Mesenchymal stem cell (in vitro differentiated cells and primary cell): ENCODE results near the gene ATPAF1.

Source experiments
- DNase-seq: peaks from one replicate; pipeline ENCODE4 v3.0.0-alpha.2; 2013
- H2AFZ ChIP-seq: one replicate; pipeline ENCODE4 v1.6.1; 2013; ENCODE audit warnings: low read depth, mild to moderate bottlenecking, control low read depth, inconsistent platforms, low read length, moderate library complexity
- H2AK5ac ChIP-seq: 2 replicates; pipeline ENCODE4 v1.6.1; 2013; ENCODE audit warnings: low read length, moderate library complexity, mild to moderate bottlenecking, inconsistent platforms; ENCODE audit not compliant: severe bottlenecking
- H2BK120ac ChIP-seq: one replicate; pipeline ENCODE4 v1.6.1; 2013; ENCODE audit warnings: low read depth, mild to moderate bottlenecking, inconsistent platforms, low read length, moderate library complexity
- H2BK12ac ChIP-seq, 2 experiments: one replicate each; pipeline ENCODE4 v1.6.1; 2013; ENCODE audit warnings: inconsistent platforms in 2 of 2, low read length in 2 of 2, mild to moderate bottlenecking in 2 of 2, moderate library complexity in 2 of 2, control low read depth in 1 of 2
- H2BK15ac ChIP-seq: one replicate; pipeline ENCODE4 v1.6.1; 2013; ENCODE audit warnings: mild to moderate bottlenecking, low read depth, inconsistent platforms; ENCODE audit not compliant: poor library complexity, severe bottlenecking
- H2BK5ac ChIP-seq: 2 replicates; pipeline ENCODE4 v1.6.1; 2013; ENCODE audit warnings: low read depth, mild to moderate bottlenecking, low read length, control low read depth, inconsistent platforms; ENCODE audit not compliant: poor library complexity, severe bottlenecking
- H3K14ac ChIP-seq, 2 experiments: one replicate each; pipeline ENCODE4 v1.6.1; 2013; ENCODE audit warnings: inconsistent platforms in 2 of 2, low read length in 2 of 2, control low read depth in 1 of 2, mild to moderate bottlenecking in 1 of 2, moderate library complexity in 1 of 2
- H3K18ac ChIP-seq, 2 experiments: one replicate each; pipeline ENCODE4 v1.6.1; 2013; ENCODE audit warnings: inconsistent platforms in 2 of 2, low read length in 2 of 2, control low read depth in 1 of 2, low read depth in 1 of 2, mild to moderate bottlenecking in 1 of 2
- H3K23ac ChIP-seq, 2 experiments: one replicate each; pipeline ENCODE4 v1.6.1; 2013; ENCODE audit warnings: inconsistent platforms in 2 of 2, low read length in 2 of 2, mild to moderate bottlenecking in 2 of 2, moderate library complexity in 2 of 2, control low read depth in 1 of 2
- H3K27ac ChIP-seq: 2 replicates; pipeline ENCODE4 v1.5.1; 2013; ENCODE audit warnings: mild to moderate bottlenecking, moderate library complexity, low read length, control low read depth, inconsistent platforms; ENCODE audit not compliant: poor library complexity, severe bottlenecking
- H3K27me3 ChIP-seq, 2 experiments: 2 replicates each; pipeline versions ENCODE4 v1.6.1 to v1.7.0; 2013; ENCODE audit warnings: low read length in 2 of 2, mild to moderate bottlenecking in 2 of 2, moderate library complexity in 2 of 2, control low read depth in 1 of 2, inconsistent platforms in 1 of 2; ENCODE audit not compliant: control insufficient read depth in 1 of 2, insufficient read depth in 1 of 2
- H3K36me3 ChIP-seq, 2 experiments: 2 replicates each; pipeline versions ENCODE4 v1.6.1 to v1.7.0; 2013; ENCODE audit warnings: low read length in 2 of 2, control low read depth in 1 of 2, inconsistent platforms in 1 of 2, low read depth in 1 of 2, mild to moderate bottlenecking in 1 of 2; ENCODE audit not compliant: insufficient read depth in 2 of 2, control insufficient read depth in 1 of 2
- H3K4ac ChIP-seq, 2 experiments: one replicate each; pipeline ENCODE4 v1.6.1; 2013; ENCODE audit warnings: inconsistent platforms in 2 of 2, low read length in 2 of 2, mild to moderate bottlenecking in 2 of 2, moderate library complexity in 2 of 2, control low read depth in 1 of 2, low read depth in 1 of 2
- H3K4me1 ChIP-seq: 2 replicates; pipeline ENCODE4 v1.6.1; 2013; ENCODE audit warnings: low read depth, low read length, control low read depth; ENCODE audit not compliant: control insufficient read depth, insufficient read depth
- H3K4me2 ChIP-seq: 2 replicates; pipeline ENCODE4 v1.6.1; 2013; ENCODE audit warnings: low read length, mild to moderate bottlenecking, inconsistent platforms; ENCODE audit not compliant: poor library complexity, severe bottlenecking
- H3K4me3 ChIP-seq, 2 experiments: 2 replicates each; pipeline versions ENCODE4 v1.5.1 to v1.7.0; 2013; ENCODE audit warnings: low read length in 2 of 2, mild to moderate bottlenecking in 2 of 2, control low read depth in 1 of 2, low read depth in 1 of 2; ENCODE audit not compliant: insufficient read depth in 1 of 2
- H3K79me1 ChIP-seq: replicated peaks from 2 replicates; pipeline ENCODE4 v1.6.1; 2013; ENCODE audit warnings: mild to moderate bottlenecking, control low read depth, low read length, inconsistent platforms; ENCODE audit not compliant: poor library complexity, severe bottlenecking
- H3K9ac ChIP-seq: 2 replicates; pipeline ENCODE4 v1.7.0; 2013; ENCODE audit warnings: mild to moderate bottlenecking, low read length, moderate library complexity
- H3K9me3 ChIP-seq: 2 replicates; pipeline ENCODE4 v1.7.0; 2013; ENCODE audit warnings: mild to moderate bottlenecking, low read length; ENCODE audit not compliant: control insufficient read depth
- H4K8ac ChIP-seq: one replicate; pipeline ENCODE4 v1.6.1; 2013; ENCODE audit warnings: inconsistent platforms, mild to moderate bottlenecking, low read length, moderate library complexity
- H4K91ac ChIP-seq: one replicate; pipeline ENCODE4 v1.6.1; 2013; ENCODE audit warnings: mild to moderate bottlenecking, low read length, inconsistent platforms
- WGBS: methylation state at CpG from one replicate; pipeline ENCODE4 v1.1.7; 2013; ENCODE audit warnings: mixed read lengths; 5-methylcytosine and 5-hydroxymethylcytosine counted together

Gene ATPAF1

DNA sequence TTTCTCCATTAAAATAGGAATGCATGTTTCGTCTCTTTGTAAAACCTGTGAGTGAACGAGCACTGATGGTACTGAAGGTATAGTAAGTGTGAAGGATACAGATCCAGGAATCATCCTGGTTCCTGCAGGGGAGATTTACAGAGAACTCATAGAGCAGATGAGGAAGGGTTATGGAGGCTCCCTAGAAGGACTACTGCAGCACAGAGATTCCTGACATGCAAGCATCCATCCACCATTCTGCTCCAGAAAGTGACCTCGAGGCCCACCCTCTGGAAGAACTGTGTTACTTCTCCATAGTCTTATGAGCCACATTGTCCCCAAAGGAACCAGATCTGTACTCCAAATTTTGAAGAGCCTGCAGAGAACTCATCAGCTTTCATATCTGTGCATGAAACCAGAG, 78.6 kb downstream of the ATPAF1 start:
- Histone ChIP-seq H2AFZ (no peak overlapping the region), H3K27me3 (no peaks in the 10 kb centered on the region), H3K4me1 (no peaks in the 10 kb centered on the region), H2BK15ac (no peak overlapping the region), H3K9me3 (peaks cover 13% of the 10 kb centered on the region), H3K14ac (no peak overlapping the region), H3K18ac (no peak overlapping the region), H2BK12ac (no peak overlapping the region), H3K79me1 (peaks cover 2% of the 10 kb centered on the region), H3K4me2 (no peak overlapping the region), H3K36me3 (peaks cover 48 to 70% of the 10 kb centered on the region in 2 experiments), H2AK5ac (no peak overlapping the region), H3K4me3 (no peak overlapping the region), H2BK120ac (no peak overlapping the region), H3K23ac (no peak overlapping the region), H3K9ac (no peak overlapping the region), H2BK5ac (no peak overlapping the region), H4K8ac (no peak overlapping the region), H3K4ac (no peak overlapping the region), H3K27ac (no peak overlapping the region), H4K91ac (no peak overlapping the region)
- 95% methylated on average over 3 of the region's 3 CpGs for WGBS
- DNase-seq, result no peak

DNA sequence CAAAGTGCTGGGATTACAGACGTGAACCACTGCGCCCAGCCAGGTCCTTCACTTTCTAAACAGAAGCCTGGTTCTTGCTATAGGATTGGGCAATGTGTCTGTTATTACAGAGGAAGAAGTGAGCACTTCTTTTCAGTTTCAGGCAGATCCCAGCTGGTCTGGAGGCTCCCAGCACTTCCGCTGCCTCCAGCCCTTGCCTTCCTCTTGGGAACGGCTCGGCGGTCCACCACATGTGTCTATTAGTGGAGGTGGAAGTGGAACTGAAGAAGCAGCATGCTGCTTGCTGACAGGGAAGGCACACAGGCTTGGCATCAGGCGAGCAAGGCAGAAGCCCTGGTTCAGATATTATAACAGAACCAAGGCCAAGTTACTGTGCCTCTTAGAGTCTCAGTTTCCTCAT, 81.1 kb downstream of the ATPAF1 start:
- Histone ChIP-seq H3K9me3 (peaks cover 13% of the 10 kb centered on the region), H3K23ac (no peak overlapping the region), H3K9ac (no peak overlapping the region), H2BK120ac (no peak overlapping the region), H3K18ac (no peak overlapping the region), H3K4ac (no peak overlapping the region), H2AK5ac (no peak overlapping the region), H3K27ac (no peak overlapping the region), H2BK15ac (no peak overlapping the region), H2AFZ (no peak overlapping the region), H3K36me3 (peaks cover 53 to 76% of the 10 kb centered on the region in 2 experiments), H3K14ac (no peak overlapping the region), H2BK5ac (no peak overlapping the region), H3K4me3 (no peak overlapping the region), H3K4me2 (no peak overlapping the region), H2BK12ac (no peak overlapping the region), H4K8ac (no peak overlapping the region), H3K79me1 (peaks cover 3% of the 10 kb centered on the region), H3K4me1 (no peaks in the 10 kb centered on the region), H3K27me3 (no peaks in the 10 kb centered on the region), H4K91ac (no peak overlapping the region)
- DNase-seq, result no peak
- WGBS, result 94% methylated on average over 7 of the region's 7 CpGs

- DNase-seq, result no peak
- Histone ChIP-seq H3K4ac (no peak overlapping the region), H2AK5ac (no peak overlapping the region), H3K27ac (no peak overlapping the region), H3K14ac (no peak overlapping the region), H2BK15ac (no peak overlapping the region), H2BK12ac (no peak overlapping the region), H3K36me3 (peaks cover 48 to 73% of the 10 kb centered on the region in 2 experiments), H3K23ac (no peak overlapping the region), H3K4me2 (no peak overlapping the region), H2BK5ac (no peak overlapping the region), H2BK120ac (no peak overlapping the region), H3K4me3 (no peak overlapping the region), H3K79me1 (peaks cover 3% of the 10 kb centered on the region), H3K18ac (no peak overlapping the region), H3K4me1 (no peaks in the 10 kb centered on the region), H2AFZ (no peak overlapping the region), H4K8ac (no peak overlapping the region), H4K91ac (no peak overlapping the region), H3K27me3 (no peaks in the 10 kb centered on the region), H3K9me3 (peaks cover 13% of the 10 kb centered on the region), H3K9ac (no peak overlapping the region)
- WGBS, result 88% methylated on average over 8 of the region's 12 CpGs
Observed at GRCh38 chr1:46585312-46585938, 82.7 kb downstream of the ATPAF1 start.

GRCh38 chr1:46583494-46583893, 84.7 kb downstream of the ATPAF1 start:
- Histone ChIP-seq H4K91ac (no peak overlapping the region), H3K36me3 (peaks cover 50 to 75% of the 10 kb centered on the region in 2 experiments), H2BK5ac (no peak overlapping the region), H2BK120ac (no peak overlapping the region), H3K23ac (no peak overlapping the region), H3K4me1 (no peaks in the 10 kb centered on the region), H3K4me2 (no peak overlapping the region), H3K4me3 (no peak overlapping the region), H3K14ac (no peak overlapping the region), H2BK15ac (no peak overlapping the region), H3K4ac (no peak overlapping the region), H3K27ac (no peak overlapping the region), H4K8ac (no peak overlapping the region), H2BK12ac (no peak overlapping the region), H3K18ac (no peak overlapping the region), H3K79me1 (peaks cover 5% of the 10 kb centered on the region), H2AFZ (no peak overlapping the region), H3K9me3 (no peaks in the 10 kb centered on the region), H3K9ac (no peak overlapping the region), H3K27me3 (no peaks in the 10 kb centered on the region), H2AK5ac (no peak overlapping the region)
- WGBS, result 98% methylated on average over 4 of the region's 5 CpGs
- DNase-seq, result no peak
